ENCODE measurements around the gene EWSR1. TPM values are rescaled to one million over a fixed set of nuclear protein-coding genes. Genes with fewer than 3 reads are reported as not detected.

EWSR1 gene
- total and polyA plus RNA-seq, 2 of the 4 experiments (the other 2 are of a cell fraction): 243 to 518 TPM

DNA sequence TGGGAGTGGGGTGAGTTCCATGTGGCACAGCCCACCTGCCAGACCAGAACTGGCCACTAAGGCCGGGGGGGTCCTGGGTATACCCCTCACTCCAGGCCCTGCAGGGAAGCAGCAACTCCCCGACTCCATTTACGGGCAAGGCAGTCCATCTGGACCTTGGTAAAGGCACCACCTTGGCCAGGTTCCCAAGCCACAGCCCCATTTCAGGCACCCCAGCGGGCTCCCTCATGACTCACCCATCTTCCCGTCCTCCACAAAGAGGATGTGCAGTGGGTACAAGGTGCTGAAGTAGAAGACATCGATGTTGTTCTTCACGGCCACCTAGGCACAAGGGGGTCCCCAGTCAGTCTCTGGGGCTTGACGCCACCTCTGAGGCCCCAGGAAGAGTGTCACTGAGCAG, 63.1 kb downstream of the EWSR1 start:
- Histone ChIP-seq H3K9ac (ENCODE audit: low read depth, low read length) (no peak overlapping the region), H3K4ac (ENCODE audit: low read depth, low read length) (no peak overlapping the region), H4K20me1 (ENCODE audit: insufficient read depth, low read length) (no peaks in the 10 kb centered on the region; the same call in 1 of the 2 replicates), H3K18ac (ENCODE audit: low read depth, low read length) (no peak overlapping the region), H3K4me1 (ENCODE audit: control insufficient read depth, insufficient read depth, low read length) (peaks cover 9% of the 10 kb centered on the region), H4K8ac (ENCODE audit: low read depth in 2 of 2, low read length in 2 of 2) (no peak overlapping the region; a peak in 1 of 4 replicates), H4K91ac (ENCODE audit: insufficient read depth, low read depth, low read length) (no peak overlapping the region), H3K4me3 (ENCODE audit: insufficient read depth, low read depth, low read length) (no peak overlapping the region), H2AK5ac (ENCODE audit: low read depth, low read length) (peak overlapping the region; percentile 50; the same call in 1 of the 2 replicates), H3K9me1 (ENCODE audit: insufficient read depth, low read length) (peaks cover 5% of the 10 kb centered on the region; the same call in 1 of the 2 replicates), H2BK20ac (ENCODE audit: low read depth, low read length) (no peak overlapping the region), H3K79me1 (ENCODE audit: low read depth in 1 of 2, low read length in 2 of 2) (peaks cover 0 to 3% of the 10 kb centered on the region in 2 experiments; a peak in 1 of 4 replicates), H2AFZ (replicated peaks; ENCODE audit: low read length, poor library complexity) (peak overlapping the region; percentile 61), H4K5ac (ENCODE audit: low read depth, low read length) (no peak overlapping the region), H3K4me2 (ENCODE audit: low read depth, low read length) (no peak overlapping the region), H2AK9ac (replicated peaks; ENCODE audit: low read depth, low read length, poor library complexity) (peak overlapping the region; percentile 94), H3K9me3 (ENCODE audit: control insufficient read depth, insufficient read depth, low read length) (no peaks in the 10 kb centered on the region), H3K36me3 (ENCODE audit: control insufficient read depth, insufficient read depth, low read length) (peaks cover 50% of the 10 kb centered on the region), H2BK15ac (ENCODE audit: low read depth, low read length) (no peak overlapping the region), H3K27me3 (ENCODE audit: control insufficient read depth, insufficient read depth, low read length) (no peaks in the 10 kb centered on the region), H3K27ac (ENCODE audit: insufficient read depth, low read length) (no peak overlapping the region), H2BK120ac (ENCODE audit: low read depth, low read length) (no peak overlapping the region), H2BK5ac (ENCODE audit: low read depth, low read length, poor library complexity, severe bottlenecking) (peak overlapping the region; percentile 15), H3K23ac (ENCODE audit: low read depth, low read length) (0 out of 2 replicates have a peak overlapping the region, but pooled peaks have one; percentile 42), H3K56ac (ENCODE audit: extremely low read depth, insufficient read depth, low read length) (no peak overlapping the region), H3K14ac (replicated peaks; ENCODE audit: low read depth, low read length) (0 out of 2 replicates have a peak overlapping the region, but pooled peaks have one; percentile 71)
- 92% methylated on average over 2 of the region's 8 CpGs; no CpG with 5 or more reads in 1 of the 2 experiments for WGBS, 2 experiments (ENCODE audit: extremely low coverage in 2 of 2, insufficient read length in 1 of 2)
- no peak for DNase-seq
- in situ Hi-C loops (cut with MboI; ENCODE audit: low sequenced_read_pairs) (no loop called here), intact Hi-C loops (cut with micrococcal nuclease) (no loop called here), dilution Hi-C loops (cut with HindIII; ENCODE audit: low sequenced_read_pairs, unreplicated experiment) (no loop called here)
- POLR2A ChIA-PET (ENCODE audit: unreplicated experiment): no interaction called here
- peak; percentile 6; the same call in 1 of the 2 replicates for ATAC-seq (ENCODE audit: low read depth)
- CTCF ChIA-PET: no interaction called here
- no peak for TF ChIP-seq CEBPB (IDR thresholded peaks at IDR 0.05; ENCODE audit: low read depth, low read length)
- TF ChIP-seq, protein P1, sequence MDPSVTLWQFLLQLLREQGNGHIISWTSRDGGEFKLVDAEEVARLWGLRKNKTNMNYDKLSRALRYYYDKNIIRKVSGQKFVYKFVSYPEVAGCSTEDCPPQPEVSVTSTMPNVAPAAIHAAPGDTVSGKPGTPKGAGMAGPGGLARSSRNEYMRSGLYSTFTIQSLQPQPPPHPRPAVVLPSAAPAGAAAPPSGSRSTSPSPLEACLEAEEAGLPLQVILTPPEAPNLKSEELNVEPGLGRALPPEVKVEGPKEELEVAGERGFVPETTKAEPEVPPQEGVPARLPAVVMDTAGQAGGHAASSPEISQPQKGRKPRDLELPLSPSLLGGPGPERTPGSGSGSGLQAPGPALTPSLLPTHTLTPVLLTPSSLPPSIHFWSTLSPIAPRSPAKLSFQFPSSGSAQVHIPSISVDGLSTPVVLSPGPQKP (IDR thresholded peaks at IDR 0.05; ENCODE audit: borderline replicate concordance, low read depth, low read length): no peak
- TF ChIP-seq SMC3 (IDR thresholded peaks at IDR 0.05; ENCODE audit: low read depth, low read length): no peak
- no peak for TF ChIP-seq POLR2A (IDR thresholded peaks at IDR 0.05; ENCODE audit: low read depth, low read length)
- no peak for TF ChIP-seq BHLHE40 (IDR thresholded peaks at IDR 0.05; ENCODE audit: low read depth, low read length)
- TF ChIP-seq NFE2L2 (IDR thresholded peaks at IDR 0.05; ENCODE audit: low read depth, low read length): no peak
- no peak for TF ChIP-seq MXI1 (IDR thresholded peaks at IDR 0.05; ENCODE audit: borderline replicate concordance, low read depth, low read length)
- TF ChIP-seq, protein P2, sequence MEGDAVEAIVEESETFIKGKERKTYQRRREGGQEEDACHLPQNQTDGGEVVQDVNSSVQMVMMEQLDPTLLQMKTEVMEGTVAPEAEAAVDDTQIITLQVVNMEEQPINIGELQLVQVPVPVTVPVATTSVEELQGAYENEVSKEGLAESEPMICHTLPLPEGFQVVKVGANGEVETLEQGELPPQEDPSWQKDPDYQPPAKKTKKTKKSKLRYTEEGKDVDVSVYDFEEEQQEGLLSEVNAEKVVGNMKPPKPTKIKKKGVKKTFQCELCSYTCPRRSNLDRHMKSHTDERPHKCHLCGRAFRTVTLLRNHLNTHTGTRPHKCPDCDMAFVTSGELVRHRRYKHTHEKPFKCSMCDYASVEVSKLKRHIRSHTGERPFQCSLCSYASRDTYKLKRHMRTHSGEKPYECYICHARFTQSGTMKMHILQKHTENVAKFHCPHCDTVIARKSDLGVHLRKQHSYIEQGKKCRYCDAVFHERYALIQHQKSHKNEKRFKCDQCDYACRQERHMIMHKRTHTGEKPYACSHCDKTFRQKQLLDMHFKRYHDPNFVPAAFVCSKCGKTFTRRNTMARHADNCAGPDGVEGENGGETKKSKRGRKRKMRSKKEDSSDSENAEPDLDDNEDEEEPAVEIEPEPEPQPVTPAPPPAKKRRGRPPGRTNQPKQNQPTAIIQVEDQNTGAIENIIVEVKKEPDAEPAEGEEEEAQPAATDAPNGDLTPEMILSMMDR (conservative IDR thresholded peaks at IDR 0.05; ENCODE audit: low read depth, low read length): no peak
- no peak for TF ChIP-seq RAD21 (IDR thresholded peaks at IDR 0.05; ENCODE audit: low read length)
- no peak for TF ChIP-seq MAFK (IDR thresholded peaks at IDR 0.05; ENCODE audit: low read depth, low read length)
- no peak for TF ChIP-seq FOS (IDR thresholded peaks at IDR 0.05; ENCODE audit: low read depth, low read length)
- no peak for TF ChIP-seq RCOR1 (IDR thresholded peaks at IDR 0.05; ENCODE audit: insufficient replicate concordance, low read length)
- no peak for TF ChIP-seq MAZ (IDR thresholded peaks at IDR 0.05; ENCODE audit: borderline replicate concordance, low read depth, low read length)
- TF ChIP-seq, protein P3, sequence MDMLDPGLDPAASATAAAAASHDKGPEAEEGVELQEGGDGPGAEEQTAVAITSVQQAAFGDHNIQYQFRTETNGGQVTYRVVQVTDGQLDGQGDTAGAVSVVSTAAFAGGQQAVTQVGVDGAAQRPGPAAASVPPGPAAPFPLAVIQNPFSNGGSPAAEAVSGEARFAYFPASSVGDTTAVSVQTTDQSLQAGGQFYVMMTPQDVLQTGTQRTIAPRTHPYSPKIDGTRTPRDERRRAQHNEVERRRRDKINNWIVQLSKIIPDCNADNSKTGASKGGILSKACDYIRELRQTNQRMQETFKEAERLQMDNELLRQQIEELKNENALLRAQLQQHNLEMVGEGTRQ (IDR thresholded peaks at IDR 0.05; ENCODE audit: low read depth, low read length): no peak
- TF ChIP-seq CHD1 (IDR thresholded peaks at IDR 0.05; ENCODE audit: low read depth, low read length): no peak
- no TSS peak for BruUV-seq (replicated peaks)

All from IMR-90 (cell line).